PC-9 (cell line): ENCODE results near the gene ACTR3C. TPM values are rescaled to one million over a fixed set of nuclear protein-coding genes. Genes with fewer than 3 reads are reported as not detected.
"Not testable (repeated sequence)": the region's sequence is repeated elsewhere in the genome, so short reads cannot be mapped to it uniquely, and the experiment has no call there.

Source experiments
- BruUV-seq: library from RNA; stranded (reverse); fragments of 400-500 nt; replicated peaks from 2 replicates; lab custom pipeline; 2021; lab: Mats Ljungman, UMichigan
- CTCF ChIA-PET: fragments of 300-600 bp; sonication (Branson Sonifier 250); formaldehyde crosslinking; loops from one replicate; lab custom pipeline; 2022; ENCODE audit warnings: antibody characterized with exemption; lab: Charles Lee
- POLR2A ChIA-PET: fragments of 300-600 bp; sonication (Branson Sonifier 250); formaldehyde crosslinking; loops from one replicate; lab custom pipeline; 2022; ENCODE audit warnings: antibody characterized with exemption; ENCODE audit not compliant: unreplicated experiment; lab: Charles Lee
- DNase-seq, 2 experiments: peaks; one replicate each; pipeline versions ENCODE4 v3.0.0 to v3.0.0-alpha.2; 2015 to 2022; ENCODE audit warnings: mixed read lengths in 1 of 2
- H2AFZ ChIP-seq: fragments of 200-600 bp; sonication (generic); 2 replicates; pipeline ENCODE4 v1.8.1; 2017; ENCODE audit warnings: antibody characterized with exemption
- H3F3A ChIP-seq: fragments of 200-600 bp; sonication (generic); 2 replicates; pipeline ENCODE4 v1.8.1; 2017; ENCODE audit warnings: antibody characterized with exemption, mild to moderate bottlenecking, low read depth; ENCODE audit not compliant: insufficient read depth
- H3K27ac ChIP-seq: fragments of 200-600 bp; sonication (generic); 2 replicates; pipeline ENCODE4 v1.6.1; 2016; ENCODE audit warnings: mixed run types
- H3K27me3 ChIP-seq: fragments of 200-600 bp; sonication (generic); 2 replicates; pipeline ENCODE4 v1.6.1; 2016; ENCODE audit warnings: low read depth, mixed run types; ENCODE audit not compliant: insufficient read depth
- H3K36me3 ChIP-seq: fragments of 200-600 bp; sonication (generic); 2 replicates; pipeline ENCODE4 v1.6.1; 2016; ENCODE audit warnings: low read depth, mixed run types
- H3K4me1 ChIP-seq: fragments of 200-600 bp; sonication (generic); replicated peaks from 2 replicates; pipeline ENCODE4 v1.6.1; 2016; ENCODE audit warnings: mixed run types; ENCODE audit not compliant: insufficient read depth
- H3K4me2 ChIP-seq: fragments of 200-600 bp; sonication (generic); 2 replicates; pipeline ENCODE4 v1.6.1; 2017; ENCODE audit warnings: mixed run types
- H3K4me3 ChIP-seq: fragments of 200-600 bp; sonication (generic); 2 replicates; pipeline ENCODE4 v1.6.1; 2016; ENCODE audit warnings: mixed run types
- H3K79me2 ChIP-seq: fragments of 200-600 bp; sonication (generic); 2 replicates; pipeline ENCODE4 v1.6.1; 2017; ENCODE audit warnings: low read depth, mixed run types
- H3K9me2 ChIP-seq: fragments of 200-600 bp; sonication (generic); 2 replicates; pipeline ENCODE4 v1.8.1; 2017; ENCODE audit warnings: mild to moderate bottlenecking; ENCODE audit not compliant: insufficient read depth
- H3K9me3 ChIP-seq: fragments of 200-600 bp; sonication (generic); 2 replicates; pipeline ENCODE4 v1.8.1; 2016; ENCODE audit warnings: low read depth; ENCODE audit not compliant: insufficient read depth
- H4K20me1 ChIP-seq: fragments of 200-600 bp; sonication (generic); 2 replicates; pipeline ENCODE4 v1.8.1; 2017; ENCODE audit not compliant: insufficient read depth
- CTCF ChIP-seq: fragments of 200-600 bp; sonication (generic); conservative IDR thresholded peaks from 2 replicates; pipeline ENCODE4 v1.6.1; 2017; ENCODE audit warnings: mixed run types, antibody characterized with exemption, mild to moderate bottlenecking, moderate library complexity
- EZH2 ChIP-seq: fragments of 200-600 bp; sonication (generic); IDR thresholded peaks from 2 replicates; pipeline ENCODE4 v1.8.0; 2017; ENCODE audit warnings: antibody characterized with exemption, low read depth
- intact Hi-C: fragments of 100-400 bp; cut with micrococcal nuclease; formaldehyde crosslinking; loops from one replicate; pipeline ENCODE4 v1.10.0; 2022; ENCODE audit not compliant: unreplicated experiment
- total RNA-seq: library from RNA; stranded (reverse); gene quantifications from 2 replicates; pipeline ENCODE4 v1.2.3, GENCODE V29; 2021

Gene ACTR3C
- total RNA-seq, 1 experiment from 2014 or later, result 34.5 TPM

DNA sequence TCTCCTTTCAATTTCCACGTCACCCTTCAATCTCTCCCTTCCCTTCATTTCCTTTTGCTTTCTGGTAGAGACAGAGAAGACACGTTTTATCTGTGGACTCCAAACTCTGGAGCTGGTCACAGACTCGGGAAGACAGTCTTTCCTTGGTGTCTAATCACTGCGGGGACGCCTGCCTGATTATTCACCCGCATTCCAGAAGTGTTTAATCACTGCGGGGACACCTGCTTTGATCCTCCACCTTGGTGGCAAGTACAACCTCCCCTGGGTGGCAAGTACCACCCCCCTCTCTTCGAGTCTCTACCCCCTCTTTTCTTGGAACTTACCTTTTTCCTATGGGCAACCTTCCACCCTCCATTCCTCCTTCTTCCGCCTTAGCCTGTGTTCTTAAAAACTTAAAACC lies 15.4 kb downstream of the ACTR3C start:
- CTCF ChIA-PET, result no interaction called here
- 0 out of 2 replicates have a peak overlapping the region, but pooled peaks have one; percentile 11 for H2AFZ ChIP-seq
- no TSS peak for BruUV-seq
- TF ChIP-seq EZH2 (no peak), CTCF (no peak)
- no peaks in the 10 kb centered on the region for H3K36me3 ChIP-seq
- intact Hi-C loops, result loop anchor here (1.0 kb wide), 1 partner anchor 14 kb away; no protein-coding TSS in a partner anchor
- DNase-seq, result peak; percentile 77 to 89
- no peaks in the 10 kb centered on the region for H3K27me3 ChIP-seq
- peak overlapping the region; percentile 50 for H3K4me2 ChIP-seq
- peaks cover 28% of the 10 kb centered on the region for H3F3A ChIP-seq
- peak overlapping the region; percentile 0; the same call in 1 of the 2 replicates for H3K4me3 ChIP-seq
- no peaks in the 10 kb centered on the region; the same call in 1 of the 2 replicates for H3K9me2 ChIP-seq
- H3K9me3 ChIP-seq, result peaks cover 9% of the 10 kb centered on the region; the same call in 1 of the 2 replicates
- H3K4me1 ChIP-seq, result peaks cover 91% of the 10 kb centered on the region
- no peaks in the 10 kb centered on the region for H4K20me1 ChIP-seq
- H3K27ac ChIP-seq, result peak overlapping the region; percentile 91
- H3K79me2 ChIP-seq, result peaks cover 56% of the 10 kb centered on the region
- POLR2A ChIA-PET, result interaction anchor here (0.5 to 0.6 kb wide), 2 partner anchors 96 to 952 kb away, joined by 3 to 4 read pairs; no protein-coding TSS in a partner anchor

DNA sequence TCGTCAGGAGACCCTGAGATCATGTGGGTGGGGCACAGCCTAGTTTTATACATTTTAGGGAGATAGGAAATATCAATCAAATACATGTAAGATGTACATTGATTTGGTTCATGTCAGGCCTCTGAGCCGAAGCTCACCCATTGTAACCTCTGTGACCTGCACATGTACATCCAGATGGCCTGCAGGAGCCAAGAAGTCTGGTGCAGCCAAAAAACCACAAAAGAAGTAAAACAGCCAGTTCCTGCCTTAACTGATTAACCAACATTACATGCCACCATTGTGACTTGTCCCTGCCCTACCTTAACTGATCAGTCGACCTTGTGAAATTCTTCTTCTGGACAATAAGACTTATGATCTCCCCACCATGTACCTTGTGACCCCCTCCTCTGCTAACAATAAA lies 16.2 kb downstream of the ACTR3C start:
- Histone ChIP-seq H3K27ac (peak overlapping the region; percentile 91), H3K9me3 (peaks cover 9% of the 10 kb centered on the region; the same call in 1 of the 2 replicates), H3F3A (peaks cover 28% of the 10 kb centered on the region), H3K9me2 (no peaks in the 10 kb centered on the region; the same call in 1 of the 2 replicates), H3K27me3 (no peaks in the 10 kb centered on the region), H3K4me2 (peak overlapping the region; percentile 50), H3K36me3 (no peaks in the 10 kb centered on the region), H2AFZ (no peak overlapping the region), H4K20me1 (no peaks in the 10 kb centered on the region), H3K4me1 (peaks cover 83% of the 10 kb centered on the region), H3K79me2 (peaks cover 55% of the 10 kb centered on the region), H3K4me3 (peak overlapping the region; percentile 11; the same call in 1 of the 2 replicates)
- ChIA-PET POLR2A (no interaction called here), CTCF (no interaction called here)
- BruUV-seq, result no TSS peak
- intact Hi-C loops, result no loop called here
- TF ChIP-seq EZH2 (no peak), CTCF (no peak)
- DNase-seq, result peak; percentile 28 to 86

DNA sequence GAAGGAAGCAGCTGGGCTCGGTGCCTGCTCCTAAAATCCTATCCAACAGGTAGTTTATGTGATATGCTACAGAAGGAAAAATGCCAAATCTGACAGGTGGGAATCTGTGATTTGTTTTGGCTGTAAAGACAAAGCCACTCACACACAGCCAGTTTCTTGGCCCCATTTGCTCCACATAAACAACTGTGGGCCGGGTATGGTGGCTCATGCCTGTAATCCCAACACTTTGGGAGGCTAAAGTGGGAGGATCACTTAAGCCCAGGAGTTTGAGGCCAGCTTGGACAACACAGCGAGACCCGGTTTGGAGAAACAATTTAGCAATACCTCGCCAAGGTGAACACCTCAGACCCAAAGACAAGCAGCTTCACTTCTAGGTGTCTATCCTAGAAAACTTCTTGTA lies 17.0 kb downstream of the ACTR3C start:
- H2AFZ ChIP-seq, H3K9me3 ChIP-seq, CTCF ChIA-PET, H3K27me3 ChIP-seq, DNase-seq, H3K36me3 ChIP-seq, H3K9me2 ChIP-seq, POLR2A ChIA-PET, H4K20me1 ChIP-seq, BruUV-seq, H3K4me2 ChIP-seq, intact Hi-C loops: not testable (repeated sequence)
- Histone ChIP-seq H3K27ac (peak overlapping the region; percentile 91), H3F3A (peaks cover 28% of the 10 kb centered on the region), H3K4me1 (peaks cover 76% of the 10 kb centered on the region), H3K4me3 (peak overlapping the region; percentile 11; the same call in 1 of the 2 replicates), H3K79me2 (peaks cover 47% of the 10 kb centered on the region)

- BruUV-seq, H3K9me2 ChIP-seq, H3K27me3 ChIP-seq, H3K9me3 ChIP-seq, POLR2A ChIA-PET, intact Hi-C loops, H4K20me1 ChIP-seq, H3K4me3 ChIP-seq, DNase-seq, H3K36me3 ChIP-seq, CTCF ChIA-PET, H3K4me2 ChIP-seq, H2AFZ ChIP-seq: not testable (repeated sequence)
- Histone ChIP-seq H3K27ac (peak overlapping the region; percentile 91), H3K4me1 (peaks cover 71% of the 10 kb centered on the region), H3F3A (peaks cover 28% of the 10 kb centered on the region), H3K79me2 (peaks cover 42% of the 10 kb centered on the region)
Observed at GRCh38 chr7:150305903-150306284, 17.5 kb downstream of the ACTR3C start.

GRCh38 chr7:150305259-150305902 lies 18.0 kb downstream of the ACTR3C start:
- H2AFZ ChIP-seq, H3K27me3 ChIP-seq, H4K20me1 ChIP-seq, POLR2A ChIA-PET, H3K36me3 ChIP-seq, CTCF ChIA-PET, intact Hi-C loops, H3K4me2 ChIP-seq, DNase-seq, H3K4me3 ChIP-seq, H3K9me3 ChIP-seq, BruUV-seq, H3K9me2 ChIP-seq: not testable (repeated sequence)
- peak overlapping the region; percentile 91; the same call in 1 of the 2 replicates for H3K27ac ChIP-seq
- peaks cover 66% of the 10 kb centered on the region for H3K4me1 ChIP-seq
- H3K79me2 ChIP-seq, result peaks cover 37% of the 10 kb centered on the region
- peaks cover 28% of the 10 kb centered on the region for H3F3A ChIP-seq
